Tibial nerve (tissue), 4 donors: Measurements from ENCODE around the gene UCP3. TPM values are rescaled to one million over a fixed set of nuclear protein-coding genes. Genes with fewer than 3 reads are reported as not detected.
"Not testable (repeated sequence)": the region's sequence is repeated elsewhere in the genome, so short reads cannot be mapped to it uniquely, and the experiment has no call there.

Source experiments
- DNase-seq, 2 donors: peaks; one replicate each; pipeline ENCODE4 v3.0.0-alpha.2; 2019; ENCODE audit warnings: low spot score in 2 of 2
- H3K27ac ChIP-seq, 4 donors: fragments of 200-600 bp; sonication (generic) in 3 of 4; one replicate each; pipeline ENCODE4 v1.5.1; 2017 to 2019; ENCODE audit warnings: mild to moderate bottlenecking in 1 of 4
- H3K27me3 ChIP-seq, 2 donors: fragments of 200-600 bp; sonication (generic) in 1 of 2; one replicate each; pipeline versions ENCODE4 v1.5.1 to v1.6.0; 2017 to 2019
- H3K36me3 ChIP-seq, 3 donors: fragments of 200-600 bp; sonication (generic); one replicate each; pipeline ENCODE4 v1.5.1; 2018 to 2019
- H3K4me1 ChIP-seq, 4 donors: fragments of 200-600 bp; sonication (generic) in 3 of 4; one replicate each; pipeline ENCODE4 v1.5.1; 2017 to 2019
- H3K4me3 ChIP-seq, 4 donors: fragments of 200-600 bp; sonication (generic) in 3 of 4; one replicate each; pipeline ENCODE4 v1.5.1; 2017 to 2019; ENCODE audit warnings: mild to moderate bottlenecking in 1 of 4, moderate library complexity in 1 of 4
- H3K9me3 ChIP-seq, 4 donors: fragments of 200-600 bp; sonication (generic) in 3 of 4; one replicate each; pipeline ENCODE4 v1.5.1; 2017 to 2019
- CTCF ChIP-seq, 5 experiments: fragments of 200-600 bp in 3 of 5; fragments of 450-650 bp in 2 of 5; sonication (generic) in 3 of 5; IDR thresholded peaks; one replicate each; pipeline ENCODE4 v1.5.1; 2016 to 2019; ENCODE audit warnings: antibody characterized with exemption in 5 of 5, mild to moderate bottlenecking in 3 of 5, moderate library complexity in 2 of 5
- EP300 ChIP-seq, 2 donors: sonication (generic); formaldehyde crosslinking; IDR thresholded peaks; one replicate each; pipeline ENCODE4 v1.6.1; 2017; ENCODE audit warnings: antibody characterized with exemption in 2 of 2, mild to moderate bottlenecking in 1 of 2
- POLR2A ChIP-seq, 2 donors: fragments of 450-650 bp; IDR thresholded peaks; one replicate each; pipeline ENCODE4 v1.6.1; 2017; ENCODE audit warnings: antibody characterized with exemption in 2 of 2, mild to moderate bottlenecking in 2 of 2, moderate library complexity in 2 of 2
- WGBS, 2 donors: methylation state at CpG; one replicate each; pipeline ENCODE4 v1.1.5; 2018; 5-methylcytosine and 5-hydroxymethylcytosine counted together
- total RNA-seq, 4 donors: library from RNA; depleted of rRNA; stranded (reverse); fragments of >200 nt; gene quantifications; one replicate each; pipeline ENCODE4 v1.1.0, GENCODE V29; 2016

The UCP3 gene
- total RNA-seq, 4 donors from 2014 or later = 0.78 to 7.5 (median 1.9) TPM

DNA sequence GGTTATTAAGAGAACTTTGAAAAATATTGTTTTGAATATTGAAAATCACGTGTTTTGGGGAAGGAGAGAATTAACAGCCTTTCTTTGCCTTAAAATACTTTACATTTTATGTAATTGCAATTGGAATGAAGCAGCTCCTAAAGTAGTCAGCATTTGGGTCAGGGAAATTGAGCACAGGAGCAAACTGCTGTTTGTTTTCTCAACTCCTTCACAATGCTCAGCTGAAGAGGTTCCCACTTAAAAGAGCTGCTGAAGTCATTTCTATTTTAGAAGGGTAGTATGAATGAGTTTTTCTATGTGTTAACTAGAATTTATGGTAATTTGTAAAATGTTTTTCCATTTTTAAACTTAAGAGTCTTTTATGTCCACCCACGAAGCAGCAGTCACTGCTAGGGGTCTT lies 18.2 kb downstream of the UCP3 start:
- 62 to 77% methylated on average over 2 of the region's 2 CpGs for WGBS, 2 donors
- no peak for DNase-seq
- no peak for TF ChIP-seq POLR2A (IDR thresholded peaks at IDR 0.05)
- no peak for TF ChIP-seq CTCF (IDR thresholded peaks at IDR 0.05)
- TF ChIP-seq EP300 (IDR thresholded peaks at IDR 0.05) = no peak
- H3K4me3 ChIP-seq = no peak overlapping the region
- H3K4me1 ChIP-seq = peaks cover 0 to 6% (median 0%) of the 10 kb centered on the region in 4 donors
- no peaks in the 10 kb centered on the region for H3K9me3 ChIP-seq
- H3K27me3 ChIP-seq = no peaks in the 10 kb centered on the region
- H3K36me3 ChIP-seq = no peaks in the 10 kb centered on the region
- no peak overlapping the region for H3K27ac ChIP-seq

DNA sequence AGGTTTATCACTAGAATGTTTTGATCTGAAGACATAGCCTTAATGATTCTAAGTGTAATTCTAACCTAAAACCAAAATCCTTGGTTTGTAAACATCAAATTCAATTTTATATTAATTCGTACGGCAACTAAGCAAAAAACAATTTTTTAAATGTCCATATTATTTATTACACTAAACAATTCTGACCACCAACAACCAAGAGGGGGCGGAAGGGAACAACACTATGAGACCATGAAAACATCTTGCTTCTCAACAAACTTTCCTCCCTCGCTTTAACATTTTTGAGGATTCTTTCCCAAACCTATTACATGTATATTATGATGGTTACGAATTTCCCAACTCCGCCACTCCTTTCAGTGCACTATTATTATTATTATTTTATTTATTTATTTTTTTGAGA lies 19.7 kb downstream of the UCP3 start:
- no peaks in the 10 kb centered on the region for H3K4me1 ChIP-seq
- H3K36me3 ChIP-seq = no peaks in the 10 kb centered on the region
- 90 to 92% methylated on average over 6 of the region's 6 CpGs for WGBS, 2 donors
- no peak for DNase-seq
- TF ChIP-seq EP300 (IDR thresholded peaks at IDR 0.05) = no peak
- no peak for TF ChIP-seq POLR2A (IDR thresholded peaks at IDR 0.05)
- no peaks in the 10 kb centered on the region for H3K27me3 ChIP-seq
- no peaks in the 10 kb centered on the region for H3K9me3 ChIP-seq
- H3K27ac ChIP-seq = no peak overlapping the region
- H3K4me3 ChIP-seq = no peak overlapping the region

GRCh38 chr11:73988227-73988626 lies 20.7 kb downstream of the UCP3 start:
- Histone ChIP-seq H3K27ac (no peak overlapping the region), H3K36me3 (no peaks in the 10 kb centered on the region), H3K4me1 (peaks cover 0 to 9% (median 0%) of the 10 kb centered on the region in 4 donors), H3K27me3 (no peaks in the 10 kb centered on the region), H3K4me3 (no peak overlapping the region), H3K9me3 (no peaks in the 10 kb centered on the region)
- no peak for DNase-seq
- WGBS, 2 donors = 88 to 92% methylated on average over 7 of the region's 7 CpGs
- no peak for TF ChIP-seq CTCF (IDR thresholded peaks at IDR 0.05)
- TF ChIP-seq EP300 (IDR thresholded peaks at IDR 0.05) = no peak
- no peak for TF ChIP-seq POLR2A (IDR thresholded peaks at IDR 0.05)

DNA sequence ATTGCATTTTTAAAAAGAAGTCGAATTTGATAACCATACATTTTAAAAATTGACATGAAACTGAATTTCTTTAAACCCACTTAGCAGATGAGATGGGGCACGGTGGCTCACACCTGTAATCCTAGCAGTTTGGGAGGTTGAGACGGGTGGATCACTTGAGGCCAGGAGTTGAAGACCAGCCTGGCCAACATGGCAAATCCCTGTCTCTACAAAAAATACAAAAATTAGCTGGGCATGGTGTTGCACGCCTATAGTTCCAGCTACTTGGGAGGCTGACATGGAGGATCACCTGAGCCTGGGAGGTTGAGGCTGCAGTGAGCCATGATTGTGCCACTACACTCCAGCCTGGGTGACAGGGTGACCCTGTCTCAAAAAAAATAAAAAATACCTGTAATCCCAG lies 23.2 kb downstream of the UCP3 start:
- not testable (repeated sequence) for H3K9me3 ChIP-seq, H3K27me3 ChIP-seq, H3K36me3 ChIP-seq, H3K27ac ChIP-seq, H3K4me3 ChIP-seq, DNase-seq
- 95% methylated on average over 4 of the region's 4 CpGs for WGBS, 2 donors
- peaks cover 0 to 17% (median 2%) of the 10 kb centered on the region in 4 donors for H3K4me1 ChIP-seq

GRCh38 chr11:73983741-73984538 lies 24.9 kb downstream of the UCP3 start:
- Histone ChIP-seq H3K27me3 (no peaks in the 10 kb centered on the region), H3K27ac (peak overlapping the region; percentile 55 to 90 (median 87)), H3K4me3 (peak overlapping the region; percentile 42 to 64 (median 56)), H3K4me1 (peaks cover 0 to 17% (median 8%) of the 10 kb centered on the region in 4 donors), H3K36me3 (peaks cover 0 to 3% (median 0%) of the 10 kb centered on the region in 3 donors), H3K9me3 (no peaks in the 10 kb centered on the region)
- WGBS, 2 donors = 44 to 58% methylated on average over 18 of the region's 18 CpGs
- TF ChIP-seq POLR2A (IDR thresholded peaks at IDR 0.05) (no peak), EP300 (IDR thresholded peaks at IDR 0.05) (no peak), CTCF (IDR thresholded peaks at IDR 0.05) (no peak)
- no peak for DNase-seq

- WGBS, 2 donors = 0 to 1% methylated on average over 51 to 56 of the region's 56 CpGs
- DNase-seq = peak; percentile 72 to 77
Measured at GRCh38 chr11:73982990-73983740, 25.7 kb downstream of the UCP3 start.

More at GRCh38 chr11:73982990-73983740, 25.7 kb downstream of the UCP3 start:
- peak overlapping the region; percentile 42 to 64 (median 56) for H3K4me3 ChIP-seq
- TF ChIP-seq EP300 (IDR thresholded peaks at IDR 0.05) (peak; percentile 48 to 85), CTCF (IDR thresholded peaks at IDR 0.05) (peak in 1 of 5 experiments; percentile 25), POLR2A (IDR thresholded peaks at IDR 0.05) (peak; percentile 20 to 63)
- H3K36me3 ChIP-seq = peaks cover 0 to 10% (median 2%) of the 10 kb centered on the region in 3 donors
- peak overlapping the region; percentile 55 to 90 (median 87) for H3K27ac ChIP-seq
- H3K9me3 ChIP-seq = no peaks in the 10 kb centered on the region
- no peaks in the 10 kb centered on the region for H3K27me3 ChIP-seq
- H3K4me1 ChIP-seq = peaks cover 0 to 17% (median 9%) of the 10 kb centered on the region in 4 donors
